Mesenchymal stem cell (in vitro differentiated cells and primary cell): ENCODE measurements around the gene BBS7. TPM values are rescaled to one million over a fixed set of nuclear protein-coding genes. Genes with fewer than 3 reads are reported as not detected.

ENCODE experiments used
- DNase-seq: peaks from one replicate; pipeline ENCODE4 v3.0.0-alpha.2; 2013
- H2AFZ ChIP-seq: one replicate; pipeline ENCODE4 v1.6.1; 2013; ENCODE audit warnings: low read depth, mild to moderate bottlenecking, control low read depth, inconsistent platforms, low read length, moderate library complexity
- H2AK5ac ChIP-seq: 2 replicates; pipeline ENCODE4 v1.6.1; 2013; ENCODE audit warnings: low read length, moderate library complexity, mild to moderate bottlenecking, inconsistent platforms; ENCODE audit not compliant: severe bottlenecking
- H2BK120ac ChIP-seq: one replicate; pipeline ENCODE4 v1.6.1; 2013; ENCODE audit warnings: low read depth, mild to moderate bottlenecking, inconsistent platforms, low read length, moderate library complexity
- H2BK12ac ChIP-seq, 2 experiments: one replicate each; pipeline ENCODE4 v1.6.1; 2013; ENCODE audit warnings: inconsistent platforms in 2 of 2, low read length in 2 of 2, mild to moderate bottlenecking in 2 of 2, moderate library complexity in 2 of 2, control low read depth in 1 of 2
- H2BK15ac ChIP-seq: one replicate; pipeline ENCODE4 v1.6.1; 2013; ENCODE audit warnings: mild to moderate bottlenecking, low read depth, inconsistent platforms; ENCODE audit not compliant: poor library complexity, severe bottlenecking
- H2BK5ac ChIP-seq: 2 replicates; pipeline ENCODE4 v1.6.1; 2013; ENCODE audit warnings: low read depth, mild to moderate bottlenecking, low read length, control low read depth, inconsistent platforms; ENCODE audit not compliant: poor library complexity, severe bottlenecking
- H3K14ac ChIP-seq, 2 experiments: one replicate each; pipeline ENCODE4 v1.6.1; 2013; ENCODE audit warnings: inconsistent platforms in 2 of 2, low read length in 2 of 2, control low read depth in 1 of 2, mild to moderate bottlenecking in 1 of 2, moderate library complexity in 1 of 2
- H3K18ac ChIP-seq, 2 experiments: one replicate each; pipeline ENCODE4 v1.6.1; 2013; ENCODE audit warnings: inconsistent platforms in 2 of 2, low read length in 2 of 2, control low read depth in 1 of 2, low read depth in 1 of 2, mild to moderate bottlenecking in 1 of 2
- H3K23ac ChIP-seq, 2 experiments: one replicate each; pipeline ENCODE4 v1.6.1; 2013; ENCODE audit warnings: inconsistent platforms in 2 of 2, low read length in 2 of 2, mild to moderate bottlenecking in 2 of 2, moderate library complexity in 2 of 2, control low read depth in 1 of 2
- H3K27ac ChIP-seq: 2 replicates; pipeline ENCODE4 v1.5.1; 2013; ENCODE audit warnings: mild to moderate bottlenecking, moderate library complexity, low read length, control low read depth, inconsistent platforms; ENCODE audit not compliant: poor library complexity, severe bottlenecking
- H3K27me3 ChIP-seq, 2 experiments: 2 replicates each; pipeline versions ENCODE4 v1.6.1 to v1.7.0; 2013; ENCODE audit warnings: low read length in 2 of 2, mild to moderate bottlenecking in 2 of 2, moderate library complexity in 2 of 2, control low read depth in 1 of 2, inconsistent platforms in 1 of 2; ENCODE audit not compliant: control insufficient read depth in 1 of 2, insufficient read depth in 1 of 2
- H3K36me3 ChIP-seq, 2 experiments: 2 replicates each; pipeline versions ENCODE4 v1.6.1 to v1.7.0; 2013; ENCODE audit warnings: low read length in 2 of 2, control low read depth in 1 of 2, inconsistent platforms in 1 of 2, low read depth in 1 of 2, mild to moderate bottlenecking in 1 of 2; ENCODE audit not compliant: insufficient read depth in 2 of 2, control insufficient read depth in 1 of 2
- H3K4ac ChIP-seq, 2 experiments: one replicate each; pipeline ENCODE4 v1.6.1; 2013; ENCODE audit warnings: inconsistent platforms in 2 of 2, low read length in 2 of 2, mild to moderate bottlenecking in 2 of 2, moderate library complexity in 2 of 2, control low read depth in 1 of 2, low read depth in 1 of 2
- H3K4me1 ChIP-seq: 2 replicates; pipeline ENCODE4 v1.6.1; 2013; ENCODE audit warnings: low read depth, low read length, control low read depth; ENCODE audit not compliant: control insufficient read depth, insufficient read depth
- H3K4me2 ChIP-seq: 2 replicates; pipeline ENCODE4 v1.6.1; 2013; ENCODE audit warnings: low read length, mild to moderate bottlenecking, inconsistent platforms; ENCODE audit not compliant: poor library complexity, severe bottlenecking
- H3K4me3 ChIP-seq, 2 experiments: 2 replicates each; pipeline versions ENCODE4 v1.5.1 to v1.7.0; 2013; ENCODE audit warnings: low read length in 2 of 2, mild to moderate bottlenecking in 2 of 2, control low read depth in 1 of 2, low read depth in 1 of 2; ENCODE audit not compliant: insufficient read depth in 1 of 2
- H3K79me1 ChIP-seq: replicated peaks from 2 replicates; pipeline ENCODE4 v1.6.1; 2013; ENCODE audit warnings: mild to moderate bottlenecking, control low read depth, low read length, inconsistent platforms; ENCODE audit not compliant: poor library complexity, severe bottlenecking
- H3K9ac ChIP-seq: 2 replicates; pipeline ENCODE4 v1.7.0; 2013; ENCODE audit warnings: mild to moderate bottlenecking, low read length, moderate library complexity
- H3K9me3 ChIP-seq: 2 replicates; pipeline ENCODE4 v1.7.0; 2013; ENCODE audit warnings: mild to moderate bottlenecking, low read length; ENCODE audit not compliant: control insufficient read depth
- H4K8ac ChIP-seq: one replicate; pipeline ENCODE4 v1.6.1; 2013; ENCODE audit warnings: inconsistent platforms, mild to moderate bottlenecking, low read length, moderate library complexity
- H4K91ac ChIP-seq: one replicate; pipeline ENCODE4 v1.6.1; 2013; ENCODE audit warnings: mild to moderate bottlenecking, low read length, inconsistent platforms
- WGBS: methylation state at CpG from one replicate; pipeline ENCODE4 v1.1.7; 2013; ENCODE audit warnings: mixed read lengths; 5-methylcytosine and 5-hydroxymethylcytosine counted together
- polyA plus RNA-seq, 2 experiments: library from polyadenylated mRNA; stranded (reverse); fragments of 200-250 nt; gene quantifications; one replicate each; pipeline ENCODE4 v1.2.3, GENCODE V29; 2013

BBS7 gene
- polyA plus RNA-seq (2013, experiment 1 of 2), result 33.3 TPM
- polyA plus RNA-seq (2013, experiment 2 of 2), result 32.8 TPM

- peaks cover 13% of the 10 kb centered on the region for H3K9me3 ChIP-seq
- peak within 1 kb of the TSS; percentile 81 to 95 for H3K4me3 ChIP-seq
- H2BK12ac ChIP-seq, result no peak within 1 kb of the TSS
- peak within 1 kb of the TSS; percentile 82 for H3K27ac ChIP-seq
- no peak within 1 kb of the TSS for H2BK120ac ChIP-seq
- H2AFZ ChIP-seq, result peak within 1 kb of the TSS; percentile 30
- peak within 1 kb of the TSS; percentile 95 for H3K9ac ChIP-seq
- H3K27me3 ChIP-seq, result no peaks in the 10 kb centered on the region
- no peak within 1 kb of the TSS for H2AK5ac ChIP-seq
- no peak within 1 kb of the TSS for H2BK15ac ChIP-seq
- peak within 1 kb of the TSS; percentile 78 for H4K91ac ChIP-seq
- peak; percentile 97 for DNase-seq
- H3K36me3 ChIP-seq, result peaks cover 0 to 28% of the 10 kb centered on the region in 2 experiments
- H3K4me1 ChIP-seq, result peaks cover 6% of the 10 kb centered on the region
- H3K4me2 ChIP-seq, result peak within 1 kb of the TSS; percentile 83
- H3K23ac ChIP-seq, result peak within 1 kb of the TSS in 1 of 2 experiments; percentile 96
- peak within 1 kb of the TSS; percentile 63 for H4K8ac ChIP-seq
- H2BK5ac ChIP-seq, result no peak within 1 kb of the TSS
- WGBS, result under 1% methylated on average over 58 of the region's 58 CpGs
- peak within 1 kb of the TSS in 1 of 2 experiments; percentile 97 for H3K14ac ChIP-seq
- peaks cover 7% of the 10 kb centered on the region for H3K79me1 ChIP-seq
- peak within 1 kb of the TSS; percentile 31 to 96 for H3K4ac ChIP-seq
- H3K18ac ChIP-seq, result peak within 1 kb of the TSS; percentile 54 to 78
Measured at GRCh38 chr4:121869841-121870822, at the start of gene BBS7. BBS7 (minus strand) TSS chr4:121870474; CDS start chr4:121870313, 161 bp downstream.

- Histone ChIP-seq H3K4me1 (no peaks in the 10 kb centered on the region), H3K4me3 (no peak overlapping the region)
Measured at GRCh38 chr4:121913667-121914066, 43.4 kb upstream of the BBS7 start.

GRCh38 chr4:121908346-121908745, 38.1 kb upstream of the BBS7 start:
- Histone ChIP-seq H2BK120ac (no peak overlapping the region), H3K4me3 (no peak overlapping the region), H3K36me3 (no peaks in the 10 kb centered on the region), H3K79me1 (no peaks in the 10 kb centered on the region), H4K91ac (no peak overlapping the region), H3K18ac (no peak overlapping the region), H3K14ac (no peak overlapping the region), H2BK12ac (no peak overlapping the region), H3K4me2 (no peak overlapping the region), H3K27me3 (no peaks in the 10 kb centered on the region), H4K8ac (no peak overlapping the region), H3K9me3 (no peaks in the 10 kb centered on the region), H3K9ac (no peak overlapping the region), H3K4ac (no peak overlapping the region), H2BK5ac (no peak overlapping the region), H3K27ac (no peak overlapping the region), H2AFZ (no peak overlapping the region), H2AK5ac (no peak overlapping the region), H3K23ac (no peak overlapping the region), H2BK15ac (no peak overlapping the region), H3K4me1 (no peaks in the 10 kb centered on the region)
- no peak for DNase-seq
- WGBS, result 100% methylated on average over 1 of the region's 1 CpG

More at GRCh38 chr4:121913667-121914066, 43.4 kb upstream of the BBS7 start:
- no peak overlapping the region for H3K14ac ChIP-seq
- no peaks in the 10 kb centered on the region for H3K79me1 ChIP-seq
- H2BK12ac ChIP-seq, result no peak overlapping the region
- no peak overlapping the region for H4K8ac ChIP-seq
- WGBS, result 75% methylated on average over 1 of the region's 2 CpGs
- no peak overlapping the region for H2BK15ac ChIP-seq
- H3K23ac ChIP-seq, result no peak overlapping the region
- no peaks in the 10 kb centered on the region for H3K9me3 ChIP-seq
- no peak overlapping the region for H3K27ac ChIP-seq
- H3K18ac ChIP-seq, result no peak overlapping the region
- H3K9ac ChIP-seq, result no peak overlapping the region
- no peak overlapping the region for H2BK5ac ChIP-seq
- H2AFZ ChIP-seq, result no peak overlapping the region
- no peak overlapping the region for H2BK120ac ChIP-seq
- H3K36me3 ChIP-seq, result no peaks in the 10 kb centered on the region
- H3K4me2 ChIP-seq, result no peak overlapping the region
- H3K4ac ChIP-seq, result no peak overlapping the region
- no peaks in the 10 kb centered on the region for H3K27me3 ChIP-seq
- DNase-seq, result peak; percentile 7
- H2AK5ac ChIP-seq, result no peak overlapping the region
- no peak overlapping the region for H4K91ac ChIP-seq
